OCI-LY7 (cell line): ENCODE data around the gene NSL1.
A peak's percentile ranks its signal among the peaks of the same experiment; 100 is the strongest.

Experiments used
- EZH2phosphoT487 ChIP-seq: fragments of 200-600 bp; sonication (generic); IDR thresholded peaks from 2 replicates; pipeline ENCODE4 v1.6.1; 2018; ENCODE audit warnings: low read depth, borderline replicate concordance, mild to moderate bottlenecking, mixed run types, antibody characterized with exemption, low read length, moderate library complexity, mixed read lengths
- TF ChIP-seq, protein P1 (sequence below): fragments of 200-600 bp; sonication (generic); conservative IDR thresholded peaks from 2 replicates; pipeline ENCODE4 v1.5.1; 2014; ENCODE audit warnings: mild to moderate bottlenecking, antibody characterized with exemption, low read length, moderate library complexity, mixed read lengths

DNA sequence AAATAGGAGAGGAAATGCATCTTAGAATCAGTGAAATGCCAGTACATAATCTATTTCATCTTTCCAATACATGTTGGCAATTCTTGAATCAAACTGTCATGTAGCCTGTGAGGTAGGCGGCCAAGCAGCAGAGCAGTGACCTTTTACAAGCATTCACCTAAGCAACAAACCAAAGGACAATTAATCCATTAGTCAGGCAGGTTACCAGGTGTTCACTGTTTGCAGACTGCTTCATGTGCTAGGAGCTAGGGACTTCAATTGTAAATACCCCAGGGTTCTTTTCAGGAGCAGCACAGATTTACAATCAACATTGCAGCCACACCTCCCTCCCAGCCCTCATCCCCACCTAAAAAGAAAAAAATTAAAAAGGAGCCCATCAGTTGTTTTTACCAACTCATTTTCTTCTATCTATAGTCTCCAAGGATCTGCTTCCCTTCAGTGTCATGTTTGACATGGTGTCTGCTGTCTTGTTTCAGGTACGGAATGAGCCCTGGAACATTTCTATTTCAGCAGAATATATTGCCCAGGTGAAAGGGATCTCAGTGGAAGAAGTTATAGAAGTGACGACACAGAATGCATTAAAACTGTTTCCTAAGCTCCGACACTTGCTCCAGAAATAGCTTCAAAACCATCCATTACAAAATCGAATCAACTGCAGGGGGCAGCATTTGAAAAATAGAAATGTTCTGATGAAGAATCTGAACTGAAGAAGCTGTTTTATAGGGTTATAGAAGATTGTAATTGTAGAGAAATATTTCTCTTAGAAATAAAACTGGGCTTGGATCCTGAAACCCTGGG is 23.2 kb upstream of the NSL1 start:
- TF ChIP-seq, protein P1, sequence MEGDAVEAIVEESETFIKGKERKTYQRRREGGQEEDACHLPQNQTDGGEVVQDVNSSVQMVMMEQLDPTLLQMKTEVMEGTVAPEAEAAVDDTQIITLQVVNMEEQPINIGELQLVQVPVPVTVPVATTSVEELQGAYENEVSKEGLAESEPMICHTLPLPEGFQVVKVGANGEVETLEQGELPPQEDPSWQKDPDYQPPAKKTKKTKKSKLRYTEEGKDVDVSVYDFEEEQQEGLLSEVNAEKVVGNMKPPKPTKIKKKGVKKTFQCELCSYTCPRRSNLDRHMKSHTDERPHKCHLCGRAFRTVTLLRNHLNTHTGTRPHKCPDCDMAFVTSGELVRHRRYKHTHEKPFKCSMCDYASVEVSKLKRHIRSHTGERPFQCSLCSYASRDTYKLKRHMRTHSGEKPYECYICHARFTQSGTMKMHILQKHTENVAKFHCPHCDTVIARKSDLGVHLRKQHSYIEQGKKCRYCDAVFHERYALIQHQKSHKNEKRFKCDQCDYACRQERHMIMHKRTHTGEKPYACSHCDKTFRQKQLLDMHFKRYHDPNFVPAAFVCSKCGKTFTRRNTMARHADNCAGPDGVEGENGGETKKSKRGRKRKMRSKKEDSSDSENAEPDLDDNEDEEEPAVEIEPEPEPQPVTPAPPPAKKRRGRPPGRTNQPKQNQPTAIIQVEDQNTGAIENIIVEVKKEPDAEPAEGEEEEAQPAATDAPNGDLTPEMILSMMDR = peak; percentile 76
- no peak for TF ChIP-seq EZH2phosphoT487
